Small intestine (tissue), 7 donors: ENCODE data around the gene TENM4. TPM values are rescaled to one million over a fixed set of nuclear protein-coding genes. Genes with fewer than 3 reads are reported as not detected.

Source experiments
- DNase-seq, 2 donors: peaks; one replicate each; pipeline versions ENCODE4 v3.0.0 to v3.0.0-alpha.2; 2013
- FAIRE-seq: peaks from 2 replicates; lab custom pipeline; 2012; peaks lifted over from hg19 to GRCh38; lab: Jason Lieb, UNC
- H3K27ac ChIP-seq, 3 donors: one replicate each; pipeline ENCODE4 v1.5.1; 2013; ENCODE audit warnings: low read length in 2 of 3, mild to moderate bottlenecking in 2 of 3, control low read depth in 1 of 3, inconsistent platforms in 1 of 3, low read depth in 1 of 3, moderate library complexity in 1 of 3
- H3K27me3 ChIP-seq, 3 donors: one replicate each; pipeline ENCODE4 v1.6.1; 2013; ENCODE audit warnings: low read length in 3 of 3, inconsistent platforms in 1 of 3; ENCODE audit not compliant: control insufficient read depth in 3 of 3, insufficient read depth in 3 of 3
- H3K36me3 ChIP-seq, 3 donors: one replicate each; pipeline ENCODE4 v1.6.1; 2013; ENCODE audit warnings: low read length in 3 of 3, inconsistent platforms in 1 of 3, low read depth in 1 of 3, mild to moderate bottlenecking in 1 of 3, moderate library complexity in 1 of 3; ENCODE audit not compliant: control insufficient read depth in 3 of 3, insufficient read depth in 2 of 3
- H3K4me1 ChIP-seq, 3 donors: one replicate each; pipeline ENCODE4 v1.6.1; 2013; ENCODE audit warnings: low read length in 2 of 3, inconsistent platforms in 1 of 3, low read depth in 1 of 3, mild to moderate bottlenecking in 1 of 3, moderate library complexity in 1 of 3; ENCODE audit not compliant: control insufficient read depth in 3 of 3, insufficient read depth in 2 of 3
- H3K4me3 ChIP-seq, 3 donors: one replicate each; pipeline ENCODE4 v1.5.1; 2013; ENCODE audit warnings: low read length in 3 of 3, control low read depth in 1 of 3, inconsistent platforms in 1 of 3, low read depth in 1 of 3, mild to moderate bottlenecking in 1 of 3, moderate library complexity in 1 of 3
- H3K9me3 ChIP-seq, 2 donors: one replicate each; pipeline ENCODE4 v1.6.1; 2013; ENCODE audit warnings: low read depth in 1 of 2, low read length in 1 of 2; ENCODE audit not compliant: control insufficient read depth in 2 of 2, insufficient read depth in 1 of 2
- WGBS, 3 donors: extraction: QIAGEN DNeasy Blood & Tissue Kit; methylation state at CpG; one replicate each; pipeline ENCODE4 v1.1.7; 2013; 5-methylcytosine and 5-hydroxymethylcytosine counted together
- polyA plus RNA-seq, 4 donors: library from polyadenylated mRNA; stranded (reverse) in 3 of 4; unstranded in 1 of 4; fragments of 200-250 nt in 3 of 4; fragments of 120-200 nt in 1 of 4; gene quantifications; one replicate each; pipeline versions ENCODE4 v1.2.1 to v1.2.3, GENCODE V29; 2013
- donor health status: healthy with polysubstance abuse.
- donor health status: control.
- donor health status: control.
- donor health status: Bipolar disorder and iron deficiency.
- donor health status: healthy.

The TENM4 gene
- polyA plus RNA-seq, 4 donors = under 0.01 to 0.96 (median 0.31) TPM; not detected in 1

DNA sequence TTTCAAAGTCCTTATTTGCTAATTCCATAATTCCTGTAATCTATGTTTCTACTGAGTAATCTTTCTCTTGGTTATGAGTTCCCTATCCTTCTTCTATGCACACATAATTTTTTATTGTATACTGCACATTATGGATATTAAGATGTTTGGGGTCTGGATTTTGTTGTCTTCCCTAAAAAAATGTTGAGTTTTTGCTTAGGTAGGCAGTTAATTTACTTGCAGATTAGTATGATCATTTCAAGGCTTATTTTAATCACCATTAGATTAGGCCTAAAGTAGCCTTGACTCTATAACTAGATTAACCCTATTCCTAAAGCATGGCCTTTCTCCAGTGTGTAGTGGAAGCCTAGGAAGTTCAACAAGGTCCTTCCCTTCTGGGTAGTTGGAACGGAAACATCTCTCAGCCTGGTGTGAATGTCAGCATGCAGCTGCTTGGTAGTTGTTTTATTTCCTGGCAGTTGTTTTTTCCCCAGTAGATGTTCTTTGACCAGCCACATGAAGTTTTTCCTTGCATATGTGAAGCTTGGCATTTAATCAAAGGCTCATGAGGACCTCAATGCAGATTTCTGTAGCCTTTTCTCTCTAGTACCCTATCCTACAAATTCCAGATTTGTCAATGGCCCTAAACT is 446.9 kb downstream of the TENM4 start:
- no peaks in the 10 kb centered on the region for H3K36me3 ChIP-seq
- H3K27me3 ChIP-seq = peaks cover 0 to 3% (median 0%) of the 10 kb centered on the region in 3 donors
- FAIRE-seq = no peak
- no peak overlapping the region for H3K4me3 ChIP-seq
- no peaks in the 10 kb centered on the region for H3K4me1 ChIP-seq
- no peak overlapping the region for H3K27ac ChIP-seq
- no peak for DNase-seq
- 71 to 76% (median 75%) methylated on average over 1 of the region's 1 CpG for WGBS, 3 donors
- H3K9me3 ChIP-seq = peaks cover 0 to under 1% of the 10 kb centered on the region in 2 donors

- Histone ChIP-seq H3K36me3 (no peaks in the 10 kb centered on the region), H3K4me1 (no peaks in the 10 kb centered on the region), H3K27ac (no peak overlapping the region), H3K4me3 (no peak overlapping the region), H3K9me3 (no peaks in the 10 kb centered on the region), H3K27me3 (peaks cover 0 to 3% (median 0%) of the 10 kb centered on the region in 3 donors)
- FAIRE-seq (no peak), DNase-seq (no peak)
These were observed 449.1 kb downstream of the TENM4 start for GRCh38 chr11:78991681-78992080.

GRCh38 chr11:78990261-78990660 is 450.6 kb downstream of the TENM4 start:
- 67 to 77% (median 70%) methylated on average over 9 of the region's 9 CpGs for WGBS, 3 donors
- no peak overlapping the region for H3K4me3 ChIP-seq
- no peak for FAIRE-seq

DNA sequence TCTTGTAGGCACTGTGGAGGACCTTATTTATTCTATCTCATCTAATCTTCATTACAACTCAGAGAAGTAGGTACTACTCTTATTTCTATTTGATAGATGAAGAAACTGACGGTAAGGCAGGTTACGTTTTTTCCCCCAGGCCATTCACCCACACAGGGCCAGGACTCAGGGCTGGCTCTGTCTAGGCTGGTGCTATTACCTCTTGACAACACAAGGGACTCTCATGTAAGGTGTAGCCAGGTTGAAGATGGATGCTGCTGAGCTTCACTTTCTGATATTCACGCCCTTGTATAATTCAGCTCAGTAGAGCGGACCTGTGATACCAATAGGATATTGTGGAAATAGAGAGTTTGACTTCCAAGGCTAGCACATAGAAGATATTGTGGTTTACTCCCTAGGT is 453.1 kb downstream of the TENM4 start:
- no peaks in the 10 kb centered on the region for H3K9me3 ChIP-seq
- FAIRE-seq (no peak), DNase-seq (no peak)
- no peak overlapping the region for H3K4me3 ChIP-seq
- WGBS, 3 donors = 86 to 97% (median 95%) methylated on average over 4 of the region's 4 CpGs
- peaks cover 0 to 3% (median 3%) of the 10 kb centered on the region in 3 donors for H3K27me3 ChIP-seq
- no peak overlapping the region for H3K27ac ChIP-seq
- H3K4me1 ChIP-seq = no peaks in the 10 kb centered on the region
- H3K36me3 ChIP-seq = no peaks in the 10 kb centered on the region

More at GRCh38 chr11:78990261-78990660, 450.6 kb downstream of the TENM4 start:
- no peaks in the 10 kb centered on the region for H3K36me3 ChIP-seq
- H3K9me3 ChIP-seq = no peaks in the 10 kb centered on the region
- no peak overlapping the region for H3K27ac ChIP-seq
- peaks cover 0 to 3% (median 0%) of the 10 kb centered on the region in 3 donors for H3K27me3 ChIP-seq
- no peak for DNase-seq
- H3K4me1 ChIP-seq = no peaks in the 10 kb centered on the region

- H3K4me3 ChIP-seq = no peak overlapping the region
- no peaks in the 10 kb centered on the region for H3K4me1 ChIP-seq
- no peak overlapping the region for H3K27ac ChIP-seq
- peaks cover 0 to 3% (median 0%) of the 10 kb centered on the region in 3 donors for H3K27me3 ChIP-seq
- DNase-seq (no peak), FAIRE-seq (no peak)
- no peaks in the 10 kb centered on the region for H3K36me3 ChIP-seq
- 83 to 92% (median 85%) methylated on average over 8 of the region's 8 CpGs for WGBS, 3 donors
- H3K9me3 ChIP-seq = no peaks in the 10 kb centered on the region
These were observed 454.5 kb downstream of the TENM4 start for GRCh38 chr11:78986305-78986704.

GRCh38 chr11:78985663-78986062 is 455.2 kb downstream of the TENM4 start:
- DNase-seq = no peak
- H3K4me3 ChIP-seq = no peak overlapping the region
- 19 to 38% (median 22%) methylated on average over 3 of the region's 3 CpGs for WGBS, 3 donors

GRCh38 chr11:78982473-78982872 is 458.4 kb downstream of the TENM4 start:
- H3K4me1 ChIP-seq = no peaks in the 10 kb centered on the region
- no peaks in the 10 kb centered on the region for H3K9me3 ChIP-seq
- 82 to 86% (median 83%) methylated on average over 4 of the region's 4 CpGs for WGBS, 3 donors
- H3K27ac ChIP-seq = no peak overlapping the region
- H3K4me3 ChIP-seq = no peak overlapping the region
- peak in 1 of 2 donors; percentile 4 for DNase-seq
- no peak for FAIRE-seq
- peaks cover 0 to 5% (median 0%) of the 10 kb centered on the region in 3 donors for H3K27me3 ChIP-seq
- no peaks in the 10 kb centered on the region for H3K36me3 ChIP-seq

More at GRCh38 chr11:78985663-78986062, 455.2 kb downstream of the TENM4 start:
- H3K27ac ChIP-seq = no peak overlapping the region
- no peaks in the 10 kb centered on the region for H3K36me3 ChIP-seq
- H3K4me1 ChIP-seq = no peaks in the 10 kb centered on the region
- FAIRE-seq = no peak
- H3K27me3 ChIP-seq = peaks cover 0 to 3% (median 0%) of the 10 kb centered on the region in 3 donors
- no peaks in the 10 kb centered on the region for H3K9me3 ChIP-seq

GRCh38 chr11:78981153-78981552 is 459.7 kb downstream of the TENM4 start:
- Histone ChIP-seq H3K4me1 (no peaks in the 10 kb centered on the region), H3K27me3 (peaks cover 0 to 5% (median 0%) of the 10 kb centered on the region in 3 donors), H3K4me3 (no peak overlapping the region), H3K27ac (no peak overlapping the region), H3K36me3 (no peaks in the 10 kb centered on the region), H3K9me3 (no peaks in the 10 kb centered on the region)
- WGBS, 3 donors = 64 to 71% (median 67%) methylated on average over 3 of the region's 3 CpGs
- FAIRE-seq (no peak), DNase-seq (no peak)

GRCh38 chr11:78978831-78979230 is 462.0 kb downstream of the TENM4 start:
- FAIRE-seq = no peak
- H3K4me3 ChIP-seq = no peak overlapping the region
- peaks cover 0 to 2% (median 0%) of the 10 kb centered on the region in 3 donors for H3K27me3 ChIP-seq
- no peak for DNase-seq
- H3K27ac ChIP-seq = no peak overlapping the region
- 68 to 87% (median 85%) methylated on average over 2 of the region's 2 CpGs for WGBS, 3 donors
- no peaks in the 10 kb centered on the region for H3K36me3 ChIP-seq
- H3K9me3 ChIP-seq = no peaks in the 10 kb centered on the region
- H3K4me1 ChIP-seq = no peaks in the 10 kb centered on the region
